HG03064 (cell line): ENCODE data around the gene TRABD2B.
"Not testable (repeated sequence)": the region's sequence is repeated elsewhere in the genome, so short reads cannot be mapped to it uniquely, and the experiment has no call there.

ENCODE experiments used
- ATAC-seq: cut with Tn5 transposase; IDR thresholded peaks from one replicate; pipeline ENCODE4 v1.9.1; 2021; ENCODE audit warnings: low read depth; ENCODE audit not compliant: unreplicated experiment

Gene TRABD2B

DNA sequence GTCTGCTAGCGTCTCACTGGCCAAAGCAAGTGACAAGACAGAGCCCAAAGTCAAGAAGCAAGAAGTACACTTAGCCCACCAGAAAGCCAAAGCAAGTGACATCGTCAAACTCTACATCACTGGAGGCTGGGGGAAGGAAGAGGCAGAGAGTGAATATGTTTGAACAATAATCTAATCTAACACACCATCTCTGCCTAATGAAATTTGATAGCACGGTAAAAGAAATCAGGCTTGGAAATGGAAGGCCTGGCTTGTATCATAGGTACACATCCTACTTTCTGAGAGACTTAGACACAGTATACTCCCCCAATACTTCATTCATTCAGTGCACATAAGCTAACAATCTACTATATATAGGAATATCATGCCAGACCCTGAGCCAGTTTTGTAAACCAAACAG, 26.3 kb downstream of the TRABD2B start:
- ATAC-seq, result no peak

- ATAC-seq, result no peak
These were observed 27.7 kb downstream of the TRABD2B start for GRCh38 chr1:47969478-47969877.

DNA sequence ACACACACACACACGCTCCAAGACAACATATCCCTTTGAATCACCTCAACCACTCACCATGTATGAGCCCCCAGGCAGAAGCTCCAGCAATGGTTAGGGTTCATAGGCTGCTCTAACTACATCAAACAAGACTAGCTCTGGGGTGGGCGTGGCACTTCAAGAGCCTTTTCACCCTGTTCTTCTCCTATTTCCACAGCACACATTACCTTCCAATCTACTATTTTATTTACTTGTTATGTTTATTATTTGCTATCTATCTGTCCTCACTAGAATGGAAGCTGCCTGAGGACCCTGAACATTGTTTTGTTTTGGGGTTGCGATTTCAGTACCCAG, 28.7 kb downstream of the TRABD2B start:
- no peak for ATAC-seq

GRCh38 chr1:47967864-47968555, 29.2 kb downstream of the TRABD2B start:
- no peak for ATAC-seq

- no peak for ATAC-seq
These were observed 31.4 kb downstream of the TRABD2B start for GRCh38 chr1:47965816-47966215.

GRCh38 chr1:47964636-47965035, 32.5 kb downstream of the TRABD2B start:
- ATAC-seq, result no peak

DNA sequence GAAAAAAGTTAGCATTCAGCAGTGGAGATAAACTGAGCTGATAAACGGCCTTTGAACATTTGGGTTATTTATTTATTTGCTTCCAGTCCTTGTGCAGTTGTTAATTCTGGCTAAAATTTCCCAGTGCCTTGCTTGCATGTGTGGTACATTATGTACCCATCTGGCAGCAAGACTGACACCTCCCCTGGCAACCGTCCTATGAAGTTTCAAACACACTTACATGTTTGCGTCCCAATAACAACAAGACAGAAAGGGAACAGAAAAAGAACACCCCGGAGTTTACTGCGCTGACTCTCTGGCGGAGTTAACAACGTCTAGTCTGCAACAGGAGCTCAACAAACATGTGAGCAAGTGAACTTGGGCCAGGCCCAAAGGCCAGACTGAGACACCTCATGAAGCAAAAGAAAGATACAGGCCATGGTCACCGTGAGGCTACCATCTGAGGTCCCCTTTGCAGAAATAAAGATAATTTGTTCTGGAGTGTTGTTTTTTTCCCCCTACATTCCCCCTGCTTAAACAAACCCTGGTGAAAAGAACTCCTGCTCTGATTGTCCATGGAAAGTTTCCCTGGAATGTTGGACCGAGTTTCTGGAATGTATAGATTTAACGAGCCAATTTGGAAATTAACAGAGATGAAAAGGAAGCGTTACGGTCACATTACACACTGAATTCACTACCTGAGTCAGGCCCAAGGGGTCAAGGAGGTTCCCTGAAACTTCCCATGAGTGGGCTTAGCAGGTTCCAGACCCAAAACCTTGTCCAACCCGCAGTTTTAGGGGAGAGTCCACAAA, 33.4 kb downstream of the TRABD2B start:
- no peak for ATAC-seq

DNA sequence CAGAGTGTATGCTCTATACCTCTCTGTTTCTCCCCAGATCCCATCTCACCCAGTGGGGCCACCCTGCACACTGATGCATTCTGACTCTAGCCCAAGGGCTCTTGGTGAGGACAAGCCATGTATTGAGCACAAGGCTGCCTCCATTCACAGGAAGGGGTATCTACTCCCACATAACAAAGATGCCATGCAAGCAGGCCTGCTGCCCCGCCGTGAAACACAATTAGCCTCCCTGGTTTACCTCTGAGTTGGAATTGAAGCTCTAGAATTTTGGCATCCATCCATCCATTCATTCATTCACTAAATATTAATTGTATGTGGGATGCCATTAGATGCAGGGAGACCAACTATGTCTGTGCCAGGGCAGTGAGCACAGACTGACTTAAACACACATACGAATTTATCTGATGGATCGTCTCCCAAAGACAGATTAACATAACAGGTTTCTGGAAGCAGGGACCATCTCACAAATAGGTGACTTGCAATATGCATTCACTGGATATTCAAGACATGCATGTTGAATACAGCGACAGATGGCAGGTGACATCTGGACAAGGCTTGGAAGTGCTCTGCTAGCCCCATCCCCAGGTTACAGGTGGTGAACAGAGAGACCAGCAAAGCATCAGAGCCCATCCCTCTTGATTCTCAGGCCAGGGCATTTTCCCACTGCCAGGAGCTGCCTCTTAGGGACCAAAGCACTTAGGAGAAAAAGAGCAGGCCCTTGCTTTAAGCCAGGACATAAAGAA, 34.3 kb downstream of the TRABD2B start:
- ATAC-seq, result no peak

DNA sequence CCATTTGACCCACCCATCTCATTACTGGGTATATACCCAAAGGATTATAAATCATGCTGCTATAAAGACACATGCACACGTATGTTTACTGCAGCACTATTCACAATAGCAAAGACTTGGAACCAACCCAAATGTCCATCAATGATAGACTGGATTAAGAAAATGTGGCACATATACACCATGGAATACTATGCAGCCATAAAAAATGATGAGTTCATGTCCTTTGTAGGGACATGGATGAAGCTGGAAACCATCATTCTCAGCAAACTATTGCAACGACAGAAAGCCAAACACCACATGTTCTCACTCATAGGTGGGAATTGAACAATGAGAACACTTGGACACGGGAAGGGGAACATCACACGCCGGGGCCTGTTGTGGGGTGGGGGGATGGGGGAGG, 35.4 kb downstream of the TRABD2B start:
- ATAC-seq, result not testable (repeated sequence)

DNA sequence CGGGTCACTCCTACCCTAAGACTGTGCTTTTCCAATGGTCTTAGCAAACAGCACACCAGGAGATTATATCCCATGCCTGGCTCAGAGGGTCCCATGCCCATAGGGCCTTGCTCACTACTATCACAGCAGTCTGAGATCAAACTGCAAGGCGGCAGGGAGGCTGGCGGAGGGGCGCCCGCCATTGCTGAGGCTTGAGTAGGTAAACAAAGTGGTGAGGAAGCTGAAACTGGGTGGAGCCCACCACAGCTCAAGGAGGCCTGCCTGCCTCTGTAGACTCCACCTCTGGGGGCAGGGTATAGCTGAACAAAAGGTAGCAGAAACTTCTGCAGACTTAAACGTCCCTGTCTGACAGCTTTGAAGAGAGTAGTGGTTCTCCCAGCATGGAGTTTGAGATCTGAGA, 40.7 kb downstream of the TRABD2B start:
- ATAC-seq, result not testable (repeated sequence)

GRCh38 chr1:47953661-47954060, 43.5 kb downstream of the TRABD2B start:
- no peak for ATAC-seq

DNA sequence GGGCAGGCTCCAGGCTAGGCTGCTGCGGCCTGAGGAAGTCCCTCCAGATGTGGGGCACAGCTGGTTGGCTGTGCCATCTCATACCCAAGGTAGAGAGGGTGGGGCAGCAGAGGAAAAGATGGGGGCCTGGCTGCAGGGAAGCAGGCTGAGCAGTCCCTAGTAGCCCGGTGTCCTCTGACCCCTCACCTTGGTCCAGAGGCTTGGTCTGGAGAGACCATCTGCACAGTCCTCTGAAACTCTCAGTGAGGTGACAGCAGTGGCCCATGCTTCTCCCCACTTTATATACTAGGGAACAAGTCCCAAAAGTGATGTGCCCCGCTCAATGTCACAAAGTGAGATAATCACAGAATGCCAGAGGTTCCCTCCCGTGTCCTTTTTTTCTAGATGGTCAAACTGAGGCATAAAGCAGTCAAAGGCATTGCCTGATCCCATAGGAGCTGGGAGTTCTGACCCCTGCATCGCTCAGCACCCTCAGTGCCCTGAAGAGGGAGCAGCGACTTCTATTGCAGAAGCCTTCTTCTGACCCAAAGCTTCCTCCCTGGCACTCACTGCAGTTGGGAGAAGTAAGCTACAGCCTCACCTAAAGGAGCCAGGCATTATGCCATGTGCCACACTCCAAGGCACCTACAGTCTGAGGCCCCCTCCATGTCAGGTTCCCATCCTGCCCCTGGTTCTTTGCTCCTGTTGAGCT, 45.5 kb downstream of the TRABD2B start:
- no peak for ATAC-seq

GRCh38 chr1:47951026-47951425, 46.2 kb downstream of the TRABD2B start:
- ATAC-seq, result no peak

DNA sequence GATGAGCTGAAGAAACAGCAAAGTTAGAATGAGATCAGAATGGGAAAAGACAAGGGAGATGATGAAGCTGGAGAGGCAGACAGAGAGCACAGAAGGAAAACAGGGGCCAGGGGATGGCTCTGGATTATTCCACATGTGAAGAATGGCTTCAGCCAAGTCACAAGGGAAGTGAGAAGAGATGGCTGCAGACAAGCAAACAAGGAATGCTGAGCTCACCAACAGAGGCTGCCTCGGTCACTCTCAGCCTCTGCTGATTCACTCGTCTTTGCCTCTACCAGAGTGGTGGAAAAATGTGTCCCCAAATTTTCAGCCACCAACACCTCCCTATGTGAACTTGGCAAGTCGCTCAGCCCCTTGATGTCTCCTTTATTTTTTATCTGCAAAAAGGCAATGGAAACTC, 46.7 kb downstream of the TRABD2B start:
- ATAC-seq, result no peak

DNA sequence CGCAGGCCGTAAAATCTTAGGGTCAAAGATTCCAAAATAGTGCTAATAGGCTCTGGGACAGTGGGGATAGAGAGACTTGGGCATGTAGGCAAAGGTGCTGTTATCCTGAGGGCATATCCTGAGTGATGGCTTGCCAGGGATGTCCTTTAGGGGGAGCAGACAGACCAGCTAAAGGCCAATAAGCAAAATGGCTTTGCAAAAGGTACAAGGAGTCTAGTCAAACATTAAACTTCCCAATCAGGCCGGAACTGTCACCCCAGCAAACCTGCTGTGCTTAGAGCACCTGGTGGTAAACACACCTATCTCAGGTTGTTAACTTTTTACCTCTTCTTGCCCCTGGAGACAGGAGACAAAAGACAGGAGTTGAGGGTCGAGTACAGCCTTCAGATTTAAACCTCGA, 49.1 kb downstream of the TRABD2B start:
- ATAC-seq, result no peak

DNA sequence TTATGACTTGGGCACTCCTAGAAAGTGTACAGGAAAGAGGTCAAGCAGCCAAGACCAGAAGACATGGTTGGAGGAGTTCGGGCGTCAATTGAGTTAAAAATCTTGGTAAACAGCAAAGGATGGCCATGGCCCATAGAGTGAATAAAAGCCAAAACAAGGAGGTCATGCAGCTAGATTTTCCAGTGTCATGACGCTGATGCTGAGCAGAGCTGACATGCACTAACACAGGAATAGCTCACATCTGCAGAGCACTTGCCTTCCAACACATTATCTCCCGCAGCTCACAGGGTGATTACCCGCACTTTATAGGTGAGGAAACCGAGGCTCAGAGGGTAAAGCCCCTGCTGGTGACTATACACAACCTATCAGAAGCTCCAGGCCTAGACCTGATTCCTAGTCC, 49.7 kb downstream of the TRABD2B start:
- no peak for ATAC-seq

DNA sequence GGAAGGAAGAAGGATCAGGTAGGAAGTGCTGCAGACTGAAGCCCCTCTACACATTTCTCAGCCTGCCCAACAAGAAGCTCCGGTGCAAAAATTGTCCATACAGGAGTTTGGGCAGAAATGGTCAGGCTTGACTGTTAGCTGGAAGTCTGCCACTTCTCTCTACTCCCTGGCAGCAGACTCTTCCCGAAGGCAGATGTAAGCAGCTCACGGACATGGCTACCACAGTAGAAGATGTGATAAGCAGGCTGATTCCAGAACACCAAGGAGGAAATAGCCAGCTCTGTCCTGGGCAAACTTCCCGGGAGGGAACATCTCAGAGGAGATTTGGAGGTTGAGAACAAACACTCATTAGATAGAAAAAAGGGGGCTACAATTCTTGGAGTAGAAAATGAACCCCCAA, 52.6 kb downstream of the TRABD2B start:
- no peak for ATAC-seq

GRCh38 chr1:47942240-47942629, 55.0 kb downstream of the TRABD2B start:
- ATAC-seq, result no peak

DNA sequence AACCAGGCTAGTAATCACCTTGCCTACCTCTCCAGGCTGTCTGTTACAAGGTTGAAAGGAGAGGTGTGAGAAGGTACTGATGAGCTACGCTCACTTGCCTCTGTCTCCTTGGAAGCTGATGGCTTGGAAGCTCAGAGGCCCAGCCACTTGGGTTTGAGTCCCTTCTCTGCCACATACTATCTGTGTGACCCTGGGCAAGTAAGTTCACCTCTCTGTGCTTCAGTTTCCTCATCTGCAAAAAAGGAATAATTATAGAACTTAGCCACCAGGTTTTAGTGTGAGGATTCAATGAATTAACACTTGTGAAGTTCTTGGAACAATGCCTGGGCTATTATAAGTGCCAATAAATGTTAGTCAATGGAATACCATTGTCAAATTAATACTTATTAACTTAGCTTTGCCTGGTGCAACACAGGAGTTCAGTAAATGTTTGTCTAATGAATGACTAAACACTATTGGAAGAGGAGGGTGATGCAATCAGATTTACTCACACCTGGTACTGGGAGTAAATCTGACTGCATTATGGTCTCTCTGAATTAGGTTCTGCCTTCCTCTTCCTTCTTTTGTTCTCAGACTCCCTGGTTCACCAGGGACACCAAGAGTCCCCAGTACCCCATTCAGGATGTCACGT, 55.5 kb downstream of the TRABD2B start:
- no peak for ATAC-seq

- ATAC-seq, result no peak
These were observed 56.4 kb downstream of the TRABD2B start for GRCh38 chr1:47940779-47941178.

GRCh38 chr1:47940326-47940725, 56.9 kb downstream of the TRABD2B start:
- no peak for ATAC-seq
